Adipocyte (in vitro differentiated cells): ENCODE results near the gene NINJ2.

Experiments used
- DNase-seq: peaks from one replicate; pipeline ENCODE4 v3.0.0-alpha.2; 2015; ENCODE audit warnings: low read depth
- H3K27me3 ChIP-seq: replicated peaks from 2 replicates; pipeline ENCODE4 v1.7.0; 2013; ENCODE audit warnings: mild to moderate bottlenecking, low read length, moderate library complexity; ENCODE audit not compliant: control insufficient read depth, insufficient read depth
- H3K36me3 ChIP-seq: 2 replicates; pipeline ENCODE4 v1.7.0; 2013; ENCODE audit warnings: low read length, mild to moderate bottlenecking, moderate library complexity; ENCODE audit not compliant: control insufficient read depth, insufficient read depth, severe bottlenecking
- H3K4me1 ChIP-seq: 2 replicates; pipeline ENCODE4 v1.7.0; 2013; ENCODE audit warnings: mild to moderate bottlenecking, low read length, moderate library complexity; ENCODE audit not compliant: control insufficient read depth, insufficient read depth
- H3K4me3 ChIP-seq: 2 replicates; pipeline ENCODE4 v1.7.0; 2013; ENCODE audit warnings: mild to moderate bottlenecking, low read length, moderate library complexity
- H3K9ac ChIP-seq: 2 replicates; pipeline ENCODE4 v1.7.0; 2013; ENCODE audit warnings: mild to moderate bottlenecking, low read length, moderate library complexity
- H3K9me3 ChIP-seq: 2 replicates; pipeline ENCODE4 v1.7.0; 2013; ENCODE audit warnings: mild to moderate bottlenecking, low read length, moderate library complexity; ENCODE audit not compliant: control insufficient read depth

NINJ2 gene

GRCh38 chr12:571795-572531, 91.3 kb downstream of the NINJ2 start:
- Histone ChIP-seq H3K36me3 (no peaks in the 10 kb centered on the region), H3K27me3 (no peaks in the 10 kb centered on the region), H3K4me1 (peaks cover 45% of the 10 kb centered on the region), H3K4me3 (peak overlapping the region; percentile 87), H3K9ac (peak overlapping the region; percentile 88), H3K9me3 (no peaks in the 10 kb centered on the region)
- DNase-seq, result no peak

- H3K4me1 ChIP-seq, result peaks cover 39% of the 10 kb centered on the region
- peak overlapping the region; percentile 87 for H3K4me3 ChIP-seq
- H3K9ac ChIP-seq, result peak overlapping the region; percentile 88
- no peaks in the 10 kb centered on the region for H3K9me3 ChIP-seq
- DNase-seq, result peak; percentile 98
- no peaks in the 10 kb centered on the region for H3K36me3 ChIP-seq
- peaks cover under 1% of the 10 kb centered on the region for H3K27me3 ChIP-seq
Observed at GRCh38 chr12:570921-571794, 92.1 kb downstream of the NINJ2 start.

- DNase-seq, result peak; percentile 93
Observed at GRCh38 chr12:570435-570920, 92.8 kb downstream of the NINJ2 start.

DNA sequence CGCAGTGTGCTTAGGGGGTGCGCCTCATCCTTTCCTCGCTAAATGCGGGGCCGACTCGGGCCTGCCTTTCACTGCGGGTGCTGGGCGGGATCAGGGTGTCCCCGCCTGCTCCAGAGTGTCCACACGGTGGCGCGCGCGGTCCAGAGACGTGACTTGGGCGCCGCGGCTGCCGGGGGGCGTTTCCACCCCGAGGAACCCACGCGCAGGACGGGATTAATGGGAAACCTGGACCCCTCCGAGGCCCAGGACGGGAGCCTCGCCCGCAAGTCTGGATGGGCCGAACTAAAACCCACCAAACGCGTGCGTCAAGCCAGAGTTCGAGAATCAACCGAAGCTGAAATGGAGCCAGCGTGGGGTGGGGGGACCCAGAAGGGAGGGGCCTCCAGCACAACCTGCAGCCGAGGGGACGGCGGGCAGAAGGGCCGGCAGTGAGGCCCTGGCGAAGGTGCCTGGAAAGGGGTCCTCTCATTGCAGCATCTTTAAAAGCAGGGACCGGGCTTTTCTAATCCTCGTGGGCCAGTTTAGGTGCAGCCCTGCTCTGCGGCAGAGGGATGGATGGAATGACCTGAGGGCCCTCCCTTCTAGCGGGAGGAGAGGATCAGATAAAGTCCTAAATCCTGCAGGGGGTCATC, 93.3 kb downstream of the NINJ2 start:
- H3K4me1 ChIP-seq, result peaks cover 30% of the 10 kb centered on the region
- H3K27me3 ChIP-seq, result peaks cover 13% of the 10 kb centered on the region
- peak; percentile 97 for DNase-seq
- H3K4me3 ChIP-seq, result peak overlapping the region; percentile 87
- H3K9me3 ChIP-seq, result no peaks in the 10 kb centered on the region
- peak overlapping the region; percentile 88 for H3K9ac ChIP-seq
- no peaks in the 10 kb centered on the region for H3K36me3 ChIP-seq

More at GRCh38 chr12:570435-570920, 92.8 kb downstream of the NINJ2 start:
- H3K4me3 ChIP-seq, result peak overlapping the region; percentile 87
- peaks cover 7% of the 10 kb centered on the region for H3K27me3 ChIP-seq
- peak overlapping the region; percentile 88 for H3K9ac ChIP-seq
- H3K4me1 ChIP-seq, result peaks cover 34% of the 10 kb centered on the region
- no peaks in the 10 kb centered on the region for H3K9me3 ChIP-seq
- H3K36me3 ChIP-seq, result no peaks in the 10 kb centered on the region

GRCh38 chr12:569091-569676, 94.1 kb downstream of the NINJ2 start:
- Histone ChIP-seq H3K4me1 (peaks cover 26% of the 10 kb centered on the region), H3K27me3 (peaks cover 20% of the 10 kb centered on the region), H3K4me3 (no peak overlapping the region), H3K9me3 (no peaks in the 10 kb centered on the region), H3K9ac (peak overlapping the region; percentile 88), H3K36me3 (no peaks in the 10 kb centered on the region)
- DNase-seq, result no peak

GRCh38 chr12:568486-568885, 94.8 kb downstream of the NINJ2 start:
- peaks cover 25% of the 10 kb centered on the region for H3K27me3 ChIP-seq
- H3K4me1 ChIP-seq, result peaks cover 26% of the 10 kb centered on the region
- H3K4me3 ChIP-seq, result no peak overlapping the region
- no peak overlapping the region for H3K9ac ChIP-seq
- no peak for DNase-seq
- H3K36me3 ChIP-seq, result no peaks in the 10 kb centered on the region
- no peaks in the 10 kb centered on the region for H3K9me3 ChIP-seq

DNA sequence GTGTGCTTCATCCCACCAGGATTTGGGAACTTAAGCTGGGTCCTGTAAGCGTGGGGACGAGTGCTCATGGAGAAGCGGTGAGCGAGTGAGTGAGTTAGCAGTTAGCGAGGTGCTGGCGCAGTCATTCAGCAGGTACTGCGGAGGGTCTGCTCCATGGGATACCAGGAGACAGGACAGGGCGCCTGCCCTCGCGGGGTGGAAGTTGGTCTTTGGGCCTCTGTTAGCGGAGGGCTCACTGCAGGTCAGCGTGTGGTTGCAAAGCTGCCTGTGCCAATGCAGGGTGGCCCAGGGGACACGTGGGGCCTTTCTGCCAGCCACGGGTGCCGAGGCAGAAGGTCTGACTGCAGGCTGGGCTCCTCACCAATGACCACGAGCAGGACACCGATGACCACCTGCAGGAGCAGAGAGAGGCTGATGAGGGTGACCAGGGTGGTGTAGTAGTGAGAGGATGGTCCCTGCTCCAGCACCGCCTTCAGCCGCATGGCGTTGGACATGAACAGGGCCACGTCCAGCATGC, 97.6 kb downstream of the NINJ2 start:
- Histone ChIP-seq H3K27me3 (peaks cover 49% of the 10 kb centered on the region), H3K9ac (no peak overlapping the region), H3K36me3 (no peaks in the 10 kb centered on the region), H3K4me1 (peaks cover 8% of the 10 kb centered on the region), H3K4me3 (no peak overlapping the region), H3K9me3 (no peaks in the 10 kb centered on the region)
- no peak for DNase-seq

- Histone ChIP-seq H3K36me3 (no peaks in the 10 kb centered on the region), H3K9ac (no peak overlapping the region), H3K27me3 (peaks cover 54% of the 10 kb centered on the region), H3K4me3 (no peak overlapping the region), H3K9me3 (no peaks in the 10 kb centered on the region), H3K4me1 (peaks cover 7% of the 10 kb centered on the region)
- no peak for DNase-seq
Observed at GRCh38 chr12:565161-565560, 98.1 kb downstream of the NINJ2 start.

DNA sequence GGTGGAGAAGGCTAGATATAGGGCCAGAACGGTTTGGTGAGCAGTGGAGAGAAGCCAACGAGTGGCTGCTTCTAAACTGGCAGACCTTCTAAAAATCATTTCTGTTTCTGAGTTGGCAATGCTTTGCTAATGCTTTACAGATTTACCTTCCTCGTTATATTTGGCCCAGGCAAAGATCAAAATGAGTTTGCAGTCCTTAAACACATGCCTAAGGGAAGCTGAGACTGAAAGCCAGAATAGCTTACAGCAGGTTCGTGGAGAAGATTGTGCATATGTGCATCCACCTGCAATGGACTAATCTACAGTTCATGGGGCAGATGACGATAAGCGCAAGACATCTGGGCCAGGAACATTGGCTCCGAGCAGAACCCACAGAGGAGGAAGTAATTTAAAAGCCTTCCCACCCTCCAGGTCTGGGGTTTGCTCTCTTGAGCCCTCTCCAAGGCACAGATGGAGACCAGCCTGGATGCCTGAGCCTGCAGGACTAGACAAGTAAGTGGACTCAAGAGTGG, 99.4 kb downstream of the NINJ2 start:
- Histone ChIP-seq H3K4me3 (no peak overlapping the region), H3K36me3 (no peaks in the 10 kb centered on the region), H3K9me3 (no peaks in the 10 kb centered on the region), H3K27me3 (peaks cover 67% of the 10 kb centered on the region), H3K4me1 (peaks cover under 1% of the 10 kb centered on the region), H3K9ac (no peak overlapping the region)
- no peak for DNase-seq

- peaks cover 72% of the 10 kb centered on the region for H3K27me3 ChIP-seq
- no peaks in the 10 kb centered on the region for H3K9me3 ChIP-seq
- H3K4me3 ChIP-seq, result no peak overlapping the region
- no peak overlapping the region for H3K9ac ChIP-seq
- no peaks in the 10 kb centered on the region for H3K4me1 ChIP-seq
- no peaks in the 10 kb centered on the region for H3K36me3 ChIP-seq
- no peak for DNase-seq
Observed at GRCh38 chr12:563250-563781, 99.9 kb downstream of the NINJ2 start.
